Parathyroid adenoma (tissue), 2 donors: ENCODE measurements around the gene LPIN1.

Experiments
- H2AFZ ChIP-seq: fragments of 300-600 bp; sonication (generic); one replicate; pipeline ENCODE4 v1.7.0; 2017; ENCODE audit warnings: antibody characterized with exemption, mild to moderate bottlenecking
- H3K27ac ChIP-seq: fragments of 300-600 bp; sonication (generic); one replicate; pipeline ENCODE4 v1.7.0; 2017
- H3K27me3 ChIP-seq: fragments of 300-600 bp; sonication (generic); one replicate; pipeline ENCODE4 v1.7.0; 2017; ENCODE audit warnings: low read length; ENCODE audit not compliant: control insufficient read depth, insufficient read depth
- H3K36me3 ChIP-seq: fragments of 300-600 bp; sonication (generic); one replicate; pipeline ENCODE4 v1.7.0; 2017; ENCODE audit warnings: low read length; ENCODE audit not compliant: control insufficient read depth, insufficient read depth
- H3K4me1 ChIP-seq: fragments of 300-600 bp; sonication (generic); one replicate; pipeline ENCODE4 v1.7.0; 2017; ENCODE audit warnings: control low read depth
- H3K4me2 ChIP-seq: fragments of 300-600 bp; sonication (generic); one replicate; pipeline ENCODE4 v1.7.0; 2017; ENCODE audit warnings: low read length
- H3K4me3 ChIP-seq: fragments of 300-600 bp; sonication (generic); one replicate; pipeline ENCODE4 v1.7.0; 2017; ENCODE audit warnings: low read depth, low read length
- H3K79me2 ChIP-seq: fragments of 300-600 bp; sonication (generic); one replicate; pipeline ENCODE4 v1.7.0; 2017; ENCODE audit warnings: control low read depth
- H3K9ac ChIP-seq: fragments of 300-600 bp; sonication (generic); one replicate; pipeline ENCODE4 v1.7.0; 2017; ENCODE audit warnings: mild to moderate bottlenecking
- H3K9me3 ChIP-seq: fragments of 300-600 bp; sonication (generic); one replicate; pipeline ENCODE4 v1.7.0; 2017; ENCODE audit warnings: low read length; ENCODE audit not compliant: control insufficient read depth
- CTCF ChIP-seq: fragments of 300-600 bp; sonication (generic); IDR thresholded peaks from one replicate; pipeline ENCODE4 v1.7.0; 2017; ENCODE audit warnings: antibody characterized with exemption, mild to moderate bottlenecking
- donor health status: primary hyperparathyroidism.

Gene LPIN1

GRCh38 chr2:11795590-11795989 is 49.2 kb downstream of the LPIN1 start:
- Histone ChIP-seq H3K4me2 (no peak overlapping the region), H3K4me1 (no peaks in the 10 kb centered on the region), H3K9me3 (no peaks in the 10 kb centered on the region), H3K27ac (no peak overlapping the region), H3K9ac (no peak overlapping the region), H3K36me3 (no peaks in the 10 kb centered on the region), H3K79me2 (no peaks in the 10 kb centered on the region), H3K4me3 (no peak overlapping the region), H3K27me3 (no peaks in the 10 kb centered on the region), H2AFZ (no peak overlapping the region)
- TF ChIP-seq CTCF = no peak

GRCh38 chr2:11796190-11797171 is 50.0 kb downstream of the LPIN1 start:
- Histone ChIP-seq H3K36me3 (no peaks in the 10 kb centered on the region), H3K27me3 (no peaks in the 10 kb centered on the region)

GRCh38 chr2:11797846-11798245 is 51.4 kb downstream of the LPIN1 start:
- H3K79me2 ChIP-seq = peaks cover 2% of the 10 kb centered on the region
- no peak overlapping the region for H3K4me2 ChIP-seq
- no peak overlapping the region for H3K27ac ChIP-seq
- H3K4me3 ChIP-seq = no peak overlapping the region
- no peak overlapping the region for H3K9ac ChIP-seq
- no peak for TF ChIP-seq CTCF
- H3K4me1 ChIP-seq = peaks cover 2% of the 10 kb centered on the region
- no peaks in the 10 kb centered on the region for H3K9me3 ChIP-seq
- H3K27me3 ChIP-seq = no peaks in the 10 kb centered on the region
- no peaks in the 10 kb centered on the region for H3K36me3 ChIP-seq
- H2AFZ ChIP-seq = no peak overlapping the region

More at GRCh38 chr2:11796190-11797171, 50.0 kb downstream of the LPIN1 start:
- H3K9me3 ChIP-seq = no peaks in the 10 kb centered on the region
- H3K79me2 ChIP-seq = peaks cover 2% of the 10 kb centered on the region
- H3K4me1 ChIP-seq = peaks cover 2% of the 10 kb centered on the region
- no peak overlapping the region for H3K4me3 ChIP-seq
- no peak overlapping the region for H3K27ac ChIP-seq
- H3K9ac ChIP-seq = no peak overlapping the region
- no peak overlapping the region for H3K4me2 ChIP-seq
- H2AFZ ChIP-seq = no peak overlapping the region
- TF ChIP-seq CTCF = no peak

- H3K36me3 ChIP-seq = no peaks in the 10 kb centered on the region
- no peak overlapping the region for H3K9ac ChIP-seq
- H3K79me2 ChIP-seq = peaks cover 2% of the 10 kb centered on the region
- no peak overlapping the region for H2AFZ ChIP-seq
- H3K4me1 ChIP-seq = peaks cover 2% of the 10 kb centered on the region
- no peak for TF ChIP-seq CTCF
- H3K9me3 ChIP-seq = no peaks in the 10 kb centered on the region
- H3K4me3 ChIP-seq = no peak overlapping the region
- no peak overlapping the region for H3K27ac ChIP-seq
- H3K27me3 ChIP-seq = no peaks in the 10 kb centered on the region
- H3K4me2 ChIP-seq = no peak overlapping the region
These were observed 52.4 kb downstream of the LPIN1 start for GRCh38 chr2:11798701-11799435.
